GM18951 (cell line): ENCODE measurements around the gene LCLAT1.

Source experiments
- POLR2A ChIP-seq: IDR thresholded peaks from 4 replicates; pipeline ENCODE4 v1.6.1; 2011; ENCODE audit warnings: mild to moderate bottlenecking; ENCODE audit not compliant: insufficient read length, insufficient read depth; ENCODE audit errors: extremely low read depth
- in situ Hi-C: fragments of 300-500 bp; cut with MboI; formaldehyde crosslinking; loops from one replicate; pipeline ENCODE4 v1.12.0; 2022; ENCODE audit warnings: low sequenced_read_pairs, mixed read lengths, inconsistent platforms; ENCODE audit not compliant: unreplicated experiment

Gene LCLAT1

DNA sequence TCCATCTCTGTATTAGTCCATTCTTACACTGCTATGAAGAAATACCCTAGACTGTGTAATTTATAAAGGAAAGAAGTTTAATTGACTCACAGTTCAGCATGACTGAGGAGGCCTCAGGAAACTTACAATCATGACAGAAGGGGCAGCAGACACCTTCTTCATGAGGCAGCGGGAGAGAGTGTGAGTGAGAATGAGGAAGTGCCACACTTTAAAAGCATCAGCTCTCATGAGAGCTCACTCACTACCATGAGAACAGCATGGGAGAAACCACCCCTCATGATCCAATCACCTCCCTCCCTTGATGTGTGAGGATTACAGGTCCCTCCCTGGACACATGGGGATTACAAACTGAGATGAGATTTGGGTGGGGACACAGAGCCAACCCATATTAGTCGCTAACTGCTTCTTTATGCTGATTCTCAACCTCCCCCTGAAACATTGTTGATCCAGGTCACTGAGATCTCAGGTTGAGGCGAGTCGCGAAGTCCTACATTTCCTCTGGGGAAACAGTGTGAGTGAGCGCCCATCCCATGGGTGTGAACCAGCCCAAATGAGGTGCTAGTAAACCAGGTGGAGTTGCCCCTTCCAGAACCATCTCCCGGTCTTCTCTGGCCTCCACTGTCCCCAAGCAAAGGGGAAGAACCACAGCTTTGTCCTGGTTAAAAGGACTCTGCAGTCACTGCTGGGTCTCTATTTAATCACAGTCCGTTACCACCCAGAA is 236.3 kb downstream of the LCLAT1 start:
- no peak for TF ChIP-seq POLR2A

DNA sequence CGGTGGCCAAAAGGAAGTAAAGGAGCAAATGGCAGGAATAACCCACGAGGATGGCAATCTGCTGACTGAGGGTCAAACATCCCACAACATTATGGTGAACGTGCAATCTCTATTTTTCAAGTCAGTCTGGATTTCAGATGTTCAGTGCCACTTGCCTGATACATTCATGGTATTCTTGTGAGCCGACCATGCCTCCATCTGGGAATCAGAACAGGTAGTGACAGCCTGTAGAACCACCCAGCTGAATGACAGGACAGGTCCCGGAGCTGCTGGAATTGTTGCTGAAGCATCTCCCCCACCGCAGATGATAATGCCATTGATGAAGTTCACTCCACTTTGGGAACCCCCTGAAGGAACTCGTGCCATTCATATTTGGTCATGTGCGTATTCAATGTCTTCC is 237.0 kb downstream of the LCLAT1 start:
- TF ChIP-seq POLR2A: no peak
- in situ Hi-C loops: loop anchor here (25.0 kb wide), 1 partner anchor 297 kb away; no protein-coding TSS in a partner anchor

More for the DNA sequence above, 236.3 kb downstream of the LCLAT1 start:
- in situ Hi-C loops: loop anchor here (25.0 kb wide), 1 partner anchor 296 kb away; no protein-coding TSS in a partner anchor

DNA sequence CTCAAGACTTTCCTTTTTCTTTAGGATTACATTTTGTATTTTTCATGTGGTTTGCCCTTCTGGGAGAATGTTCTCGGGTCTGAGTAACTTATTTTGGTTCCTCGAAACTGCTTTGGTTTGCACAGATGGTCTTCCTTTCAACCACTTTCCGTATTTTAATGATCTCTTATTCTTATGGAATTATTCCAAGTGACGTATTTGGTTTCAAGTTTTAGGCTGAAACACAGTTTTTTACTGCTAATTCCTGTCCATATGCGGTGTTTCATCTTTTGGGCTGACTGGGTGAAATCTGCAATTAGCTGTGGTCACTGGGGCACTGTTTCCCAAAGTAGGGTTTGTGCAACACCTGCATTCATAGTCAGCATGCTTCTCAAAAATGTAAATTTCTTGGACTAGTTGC is 237.5 kb downstream of the LCLAT1 start:
- in situ Hi-C loops: loop anchor here (25.0 kb wide), 1 partner anchor 297 kb away; no protein-coding TSS in a partner anchor
- no peak for TF ChIP-seq POLR2A

DNA sequence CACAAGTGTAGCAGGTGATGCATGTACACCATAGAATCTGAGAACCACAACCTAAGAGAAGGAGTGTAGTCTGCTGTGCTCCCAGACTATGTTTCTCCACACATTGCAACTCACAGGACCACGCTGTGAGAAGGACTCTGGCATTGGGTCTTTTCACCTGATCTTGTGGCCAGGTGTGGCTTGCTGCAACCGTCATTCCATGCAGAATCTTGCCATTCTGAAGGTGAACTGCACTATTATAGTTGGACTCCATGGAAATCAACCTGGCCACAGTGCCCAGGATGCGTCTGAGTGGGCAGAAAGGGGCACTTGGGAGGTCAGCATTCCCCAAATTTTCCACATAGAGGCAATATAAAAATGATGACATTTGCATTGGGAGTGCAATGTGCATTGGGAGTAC is 237.9 kb downstream of the LCLAT1 start:
- in situ Hi-C loops: loop anchor here (25.0 kb wide), 1 partner anchor 298 kb away; no protein-coding TSS in a partner anchor
- TF ChIP-seq POLR2A: no peak

DNA sequence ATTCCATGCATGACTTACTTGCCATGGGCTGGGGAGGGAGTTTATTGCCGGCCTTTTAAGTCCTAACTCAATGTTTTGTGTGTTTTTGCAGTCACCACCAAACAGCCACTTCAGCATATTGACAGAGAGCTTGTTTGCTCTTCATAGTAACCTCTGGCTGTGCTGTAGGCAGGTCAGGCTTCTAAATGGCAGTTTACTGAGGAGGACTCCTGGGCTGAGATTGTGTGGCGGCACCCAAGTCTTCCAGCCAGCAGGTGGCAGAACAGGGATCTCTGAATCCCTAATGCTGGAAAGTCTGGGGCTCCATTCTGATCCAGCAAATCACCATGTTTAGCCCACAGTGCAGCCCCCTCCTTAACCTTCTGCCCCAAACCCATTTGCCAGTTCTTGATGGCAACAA is 239.0 kb downstream of the LCLAT1 start:
- in situ Hi-C loops: loop anchor here (25.0 kb wide), 1 partner anchor 299 kb away; no protein-coding TSS in a partner anchor
- TF ChIP-seq POLR2A: no peak

DNA sequence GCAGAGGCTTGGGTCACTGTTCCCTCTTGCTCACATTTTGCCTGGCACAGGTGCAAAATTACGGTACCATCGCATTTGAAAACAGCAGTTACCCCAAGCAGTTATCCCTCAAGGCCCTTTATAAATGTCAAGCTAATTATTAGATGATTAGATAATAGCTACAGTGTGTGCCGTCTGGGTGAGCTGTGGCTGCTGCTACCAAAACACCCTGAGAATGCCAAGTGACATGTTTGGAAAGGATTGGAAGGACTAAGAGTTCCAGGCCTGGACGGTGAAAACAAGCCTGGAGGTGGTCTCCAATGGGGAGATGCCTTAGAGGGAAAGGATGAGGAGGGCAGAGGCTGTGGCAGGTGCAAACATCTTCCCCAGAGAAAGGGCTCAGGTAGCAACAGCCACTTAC is 239.6 kb downstream of the LCLAT1 start:
- TF ChIP-seq POLR2A: no peak
- in situ Hi-C loops: loop anchor here (25.0 kb wide), 1 partner anchor 299 kb away; no protein-coding TSS in a partner anchor

DNA sequence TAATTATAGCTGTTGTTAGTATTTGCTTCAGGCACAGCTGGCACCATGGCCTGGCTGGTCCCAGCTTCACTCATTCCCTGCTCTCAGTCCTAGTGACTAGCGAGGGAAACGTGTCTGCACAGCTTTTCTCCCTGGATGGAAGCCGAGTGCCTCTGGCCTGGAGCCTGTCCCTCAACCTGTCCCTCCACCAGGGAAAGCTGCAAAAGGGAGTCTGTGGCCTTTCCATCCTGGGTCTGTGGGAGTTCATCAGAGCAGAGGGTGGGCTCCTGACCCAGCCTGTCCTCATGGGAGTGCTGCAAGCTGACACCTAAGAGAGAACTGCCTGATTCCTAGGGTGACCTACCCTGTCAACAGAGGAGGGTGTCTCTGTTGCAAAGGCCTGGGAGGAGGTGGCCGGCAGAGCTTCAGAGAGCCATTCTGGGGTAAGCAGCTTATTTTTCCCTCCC is 241.9 kb downstream of the LCLAT1 start:
- TF ChIP-seq POLR2A: no peak
- in situ Hi-C loops: loop anchor here (25.0 kb wide), 1 partner anchor 302 kb away; no protein-coding TSS in a partner anchor

DNA sequence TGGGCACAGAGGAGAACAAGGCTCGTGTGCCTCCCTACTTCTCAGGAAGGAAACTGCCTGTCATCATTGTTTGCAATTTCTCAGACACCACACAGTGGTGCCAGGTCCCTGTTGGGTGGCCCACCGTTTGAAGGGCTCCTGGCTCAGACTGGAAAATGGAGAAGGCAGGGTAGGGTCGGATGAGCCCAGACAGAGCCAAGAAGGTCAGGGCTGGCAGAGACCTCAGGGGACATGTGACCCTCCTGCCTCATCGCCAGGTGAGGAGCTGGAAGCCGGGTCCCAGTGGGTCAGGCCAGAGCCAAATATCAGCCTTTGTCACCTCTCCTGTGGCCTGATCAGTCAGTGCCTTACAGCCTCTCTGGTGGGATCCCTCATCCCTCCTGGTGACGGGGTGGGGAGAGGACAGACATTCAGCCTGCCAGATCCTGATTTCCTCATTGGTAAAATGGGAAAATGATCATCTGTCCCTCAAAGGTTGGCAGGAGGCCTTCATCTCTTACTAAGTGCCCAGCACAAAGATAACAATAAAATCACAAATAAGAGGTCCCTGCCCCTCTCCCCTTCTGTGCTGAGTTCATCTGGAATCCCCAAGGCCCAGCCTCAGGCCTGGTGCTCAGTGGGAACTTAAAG is 242.6 kb downstream of the LCLAT1 start:
- no peak for TF ChIP-seq POLR2A
- in situ Hi-C loops: loop anchor here (25.0 kb wide), 1 partner anchor 302 kb away; no protein-coding TSS in a partner anchor

DNA sequence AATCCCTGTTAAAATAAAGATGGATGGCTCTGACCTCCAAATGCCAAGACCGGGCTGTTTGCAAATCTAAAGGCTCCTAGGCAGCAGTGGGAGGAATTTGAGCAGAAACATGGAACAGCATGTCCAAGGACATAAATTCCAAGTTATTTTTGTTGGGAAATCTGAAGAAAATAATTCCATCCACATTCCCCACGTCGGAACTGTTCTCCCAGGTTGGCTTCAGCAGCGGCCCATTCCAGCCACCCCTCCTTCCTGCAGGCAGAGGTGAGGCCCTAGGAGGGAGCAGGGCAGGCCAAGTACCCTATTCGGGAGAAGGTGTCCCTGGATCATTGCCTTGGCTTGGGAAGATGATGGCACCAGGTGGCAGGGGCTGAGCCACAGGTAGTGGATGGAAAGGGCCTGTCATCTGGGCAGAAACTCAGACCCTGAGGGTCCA is 243.1 kb downstream of the LCLAT1 start:
- in situ Hi-C loops: loop anchor here (25.0 kb wide), 1 partner anchor 303 kb away; no protein-coding TSS in a partner anchor
- no peak for TF ChIP-seq POLR2A

DNA sequence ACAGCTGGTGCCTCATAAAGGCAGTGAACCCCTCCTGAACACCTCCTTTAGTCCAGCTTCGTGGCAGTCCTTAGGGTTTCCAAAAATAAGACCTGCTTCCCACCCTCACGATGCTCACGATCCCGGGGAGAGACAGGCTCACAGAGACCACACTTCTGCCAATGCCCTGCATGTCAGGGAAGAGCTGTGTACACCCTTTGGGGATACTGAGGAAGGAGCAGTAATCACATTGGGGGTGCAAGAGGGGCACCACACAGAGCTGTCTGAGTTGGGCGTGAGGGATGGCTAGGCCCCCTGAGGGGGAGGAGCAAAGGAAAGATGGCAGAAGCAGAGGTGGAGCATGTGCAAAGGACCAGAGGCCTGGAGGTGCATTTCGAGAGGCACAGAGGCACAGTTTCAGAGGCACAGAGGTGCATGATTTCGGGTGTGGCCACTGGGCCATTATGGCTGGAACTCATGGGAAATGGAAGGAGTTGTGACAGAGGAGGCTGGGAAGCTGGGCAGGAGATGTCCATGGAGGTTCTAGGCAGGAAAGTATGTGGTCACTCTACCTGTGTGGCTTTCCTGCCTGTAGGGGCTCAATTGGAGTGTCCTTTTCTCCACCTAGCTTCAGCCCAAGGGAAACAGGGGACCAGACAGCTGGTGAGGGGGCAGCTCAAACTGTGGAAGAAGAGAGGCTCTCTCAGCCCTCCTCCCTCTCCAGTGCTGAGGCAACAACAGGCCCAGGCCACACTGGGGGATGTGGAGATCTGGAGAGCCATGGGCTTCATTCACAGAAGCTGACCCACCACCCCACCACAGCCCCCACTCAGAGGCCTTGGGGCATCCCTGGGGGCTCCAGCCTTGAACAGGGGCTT is 244.3 kb downstream of the LCLAT1 start:
- in situ Hi-C loops: loop anchor here (25.0 kb wide), 1 partner anchor 304 kb away; no protein-coding TSS in a partner anchor
- TF ChIP-seq POLR2A: no peak

DNA sequence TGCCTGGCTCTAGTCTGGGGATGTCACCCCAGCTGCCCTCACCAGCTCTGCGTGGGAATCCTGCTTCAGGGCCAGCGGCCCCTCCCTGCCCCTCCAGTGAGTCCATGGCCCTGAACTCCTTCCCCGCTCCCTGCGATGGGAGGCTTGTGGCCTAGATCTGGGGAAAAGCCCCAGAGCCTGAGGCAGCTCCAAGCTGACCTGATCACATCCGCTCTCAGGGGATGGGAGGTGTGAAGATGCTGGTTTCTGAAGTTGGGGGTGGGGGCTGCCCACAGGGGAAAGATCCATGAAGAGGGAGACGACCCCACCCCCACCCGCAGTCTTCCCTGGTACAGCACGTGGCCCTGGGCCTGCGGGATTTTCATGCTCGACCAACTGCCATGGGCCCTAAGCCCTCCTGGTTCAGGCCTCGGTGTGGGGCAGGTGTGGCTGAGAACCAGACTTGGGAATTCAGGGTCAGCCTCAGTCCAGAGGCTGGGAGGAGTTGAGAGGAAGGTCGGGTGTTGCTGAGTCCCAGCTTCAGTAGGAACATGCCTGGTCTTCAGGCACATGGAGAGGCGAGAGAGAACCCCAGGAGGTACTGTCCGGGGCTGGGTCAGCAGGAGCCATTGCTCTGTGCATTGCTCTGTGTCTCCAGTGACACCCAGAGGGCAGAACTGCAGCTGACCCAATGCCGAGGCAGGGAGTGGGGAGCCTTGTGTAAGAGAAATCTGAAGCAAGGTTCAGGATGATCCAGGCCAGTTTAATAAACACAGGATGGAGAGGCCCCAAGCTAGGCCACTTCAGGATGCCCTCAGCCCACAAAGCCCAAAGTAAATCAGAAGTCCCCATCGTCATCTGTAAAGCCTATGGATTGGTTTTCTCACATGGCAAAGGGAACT is 245.1 kb downstream of the LCLAT1 start:
- no peak for TF ChIP-seq POLR2A
- in situ Hi-C loops: loop anchor here (25.0 kb wide), 1 partner anchor 305 kb away; no protein-coding TSS in a partner anchor

DNA sequence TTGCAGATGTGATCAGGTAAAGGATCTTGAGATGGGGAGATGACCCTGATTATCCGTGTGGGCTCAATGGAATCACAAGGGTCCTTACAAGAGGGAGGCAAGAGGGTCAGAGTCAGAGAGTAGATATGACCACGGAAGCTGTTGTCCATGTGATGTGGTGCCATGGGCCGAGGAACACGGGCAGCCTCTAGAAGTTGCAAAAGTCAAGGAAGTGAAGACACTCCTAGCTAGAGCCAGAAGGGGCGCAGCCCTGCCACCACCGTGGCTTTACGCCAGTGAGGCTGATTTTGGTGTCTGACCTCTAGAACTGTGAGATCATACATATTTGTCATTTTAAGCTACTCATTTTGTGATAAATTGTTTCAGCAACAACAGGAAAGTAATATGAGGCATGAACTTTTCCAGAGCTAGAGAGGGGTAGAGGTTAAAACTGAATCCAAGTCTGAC is 245.8 kb downstream of the LCLAT1 start:
- in situ Hi-C loops: loop anchor here (25.0 kb wide), 1 partner anchor 306 kb away; no protein-coding TSS in a partner anchor
- TF ChIP-seq POLR2A: no peak
